ENCODE data around the gene C9orf78. TPM values are rescaled to one million over a fixed set of nuclear protein-coding genes. Genes with fewer than 3 reads are reported as not detected.
"Not testable (repeated sequence)": the region's sequence is repeated elsewhere in the genome, so short reads cannot be mapped to it uniquely, and the experiment has no call there.

The C9orf78 gene
- total and polyA plus RNA-seq, 7 donors = 37.1 to 157 (median 53.2) TPM

- 78 to 79% (median 79%) methylated on average over 10 of the region's 10 CpGs for WGBS, 3 donors
- no peak overlapping the region for H3K4me3 ChIP-seq
- TF ChIP-seq CTCF (IDR thresholded peaks at IDR 0.05) = no peak
- ATAC-seq (no peak), DNase-seq (no peak)
- no peaks in the 10 kb centered on the region for H3K36me3 ChIP-seq (ENCODE audit: insufficient read depth in 1 of 2, low read depth in 1 of 2)
- intact Hi-C loops (cut with DNase I) = loop anchor here (5.0 to 10.0 kb wide), 2 partner anchors 642 to 654 kb away; no protein-coding TSS in a partner anchor
- H3K27ac ChIP-seq = no peak overlapping the region
- H3K27me3 ChIP-seq (ENCODE audit: insufficient read depth in 3 of 3, low read length in 2 of 3) = peaks cover 0 to 11% (median 0%) of the 10 kb centered on the region in 3 donors
- H3K4me1 ChIP-seq = no peaks in the 10 kb centered on the region
- no peaks in the 10 kb centered on the region for H3K9me3 ChIP-seq
Observed at GRCh38 chr9:129786481-129786880, 48.6 kb downstream of the C9orf78 start.

DNA sequence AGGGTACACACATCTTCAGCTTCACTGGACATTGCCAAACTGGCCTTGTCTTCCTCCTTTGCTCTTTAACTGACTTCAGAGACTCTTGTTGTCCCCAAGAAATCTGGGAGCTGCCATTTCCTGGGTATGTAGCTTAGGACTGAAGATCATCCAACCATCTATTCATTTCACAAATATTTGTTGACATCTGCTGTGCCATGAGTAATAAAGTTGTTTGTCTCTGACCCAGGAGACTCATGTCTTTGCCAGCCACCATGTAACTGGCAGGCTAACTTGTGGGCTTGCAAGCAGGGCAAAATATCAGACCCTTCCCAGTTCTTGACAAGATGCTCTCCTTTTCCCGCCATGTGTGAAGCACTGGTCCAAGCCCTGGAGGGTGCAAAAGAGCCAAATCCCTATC lies 49.2 kb downstream of the C9orf78 start:
- H3K4me3 ChIP-seq = no peak overlapping the region
- H3K36me3 ChIP-seq (ENCODE audit: insufficient read depth in 1 of 2, low read depth in 1 of 2) = no peaks in the 10 kb centered on the region
- DNase-seq = no peak
- WGBS, 3 donors = 75 to 85% (median 83%) methylated on average over 1 of the region's 1 CpG
- TF ChIP-seq CTCF (IDR thresholded peaks at IDR 0.05) = no peak
- H3K27ac ChIP-seq = no peak overlapping the region
- ATAC-seq = no peak
- H3K9me3 ChIP-seq = no peaks in the 10 kb centered on the region
- intact Hi-C loops (cut with DNase I) = loop anchor here (5.0 to 10.0 kb wide), 2 partner anchors 641 to 654 kb away; no protein-coding TSS in a partner anchor
- no peaks in the 10 kb centered on the region for H3K4me1 ChIP-seq
- peaks cover 0 to 11% (median 0%) of the 10 kb centered on the region in 3 donors for H3K27me3 ChIP-seq (ENCODE audit: insufficient read depth in 3 of 3, low read length in 2 of 3)

- ATAC-seq; H3K4me1 ChIP-seq; H3K27ac ChIP-seq; H3K4me3 ChIP-seq; H3K9me3 ChIP-seq; H3K36me3 ChIP-seq (ENCODE audit: insufficient read depth in 1 of 2, low read depth in 1 of 2); DNase-seq: not testable (repeated sequence)
- intact Hi-C loops (cut with DNase I) = loop anchor here (5.0 to 10.0 kb wide), 3 partner anchors 143 to 653 kb away; partner anchors contain the start of gene ASB6 (in 1 of the 2)
- 59 to 71% (median 63%) methylated on average over 11 of the region's 11 CpGs for WGBS, 3 donors
- peaks cover 0 to 11% (median 0%) of the 10 kb centered on the region in 3 donors for H3K27me3 ChIP-seq (ENCODE audit: insufficient read depth in 3 of 3, low read length in 2 of 3)
Observed at GRCh38 chr9:129784970-129785369, 50.1 kb downstream of the C9orf78 start.

GRCh38 chr9:129783516-129784361 lies 51.3 kb downstream of the C9orf78 start:
- Histone ChIP-seq H3K4me1 (no peaks in the 10 kb centered on the region), H3K4me3 (no peak overlapping the region), H3K27ac (no peak overlapping the region), H3K36me3 (ENCODE audit: insufficient read depth in 1 of 2, low read depth in 1 of 2) (no peaks in the 10 kb centered on the region), H3K27me3 (ENCODE audit: insufficient read depth in 3 of 3, low read length in 2 of 3) (peaks cover 0 to 6% (median 0%) of the 10 kb centered on the region in 3 donors), H3K9me3 (no peaks in the 10 kb centered on the region)
- peak; percentile 44 to 68 for DNase-seq
- 31 to 34% (median 33%) methylated on average over 14 of the region's 14 CpGs for WGBS, 3 donors
- ATAC-seq = peak; percentile 80 to 93 (median 90)
- TF ChIP-seq CTCF (IDR thresholded peaks at IDR 0.05) = peak; percentile 86
- intact Hi-C loops (cut with DNase I) = loop anchor here (2.0 to 10.0 kb wide), 5 partner anchors 45 to 639 kb away; partner anchors contain the start of gene ASB6 (in 2 of the 2)

- intact Hi-C loops (cut with DNase I) = loop anchor here (2.0 to 10.0 kb wide), 5 partner anchors 43 to 637 kb away; partner anchors contain the start of gene ASB6 (in 2 of the 2)
- no peak for TF ChIP-seq CTCF (IDR thresholded peaks at IDR 0.05)
- no peaks in the 10 kb centered on the region for H3K9me3 ChIP-seq
- H3K4me3 ChIP-seq = no peak overlapping the region
- no peak overlapping the region for H3K27ac ChIP-seq
- no peaks in the 10 kb centered on the region for H3K4me1 ChIP-seq
- ATAC-seq = no peak
- H3K27me3 ChIP-seq (ENCODE audit: insufficient read depth in 3 of 3, low read length in 2 of 3) = peaks cover 0 to under 1% (median 0%) of the 10 kb centered on the region in 3 donors
- no peak for DNase-seq
- H3K36me3 ChIP-seq (ENCODE audit: insufficient read depth in 1 of 2, low read depth in 1 of 2) = no peaks in the 10 kb centered on the region
- 68 to 70% (median 68%) methylated on average over 5 of the region's 5 CpGs for WGBS, 3 donors
Observed at GRCh38 chr9:129781981-129782380, 53.1 kb downstream of the C9orf78 start.
